GM18873 (cell line): ENCODE results near the gene CFAP61.
"Not testable (repeated sequence)": the region's sequence is repeated elsewhere in the genome, so short reads cannot be mapped to it uniquely, and the experiment has no call there.

Source experiments
- ATAC-seq: cut with Tn5 transposase; IDR thresholded peaks from one replicate; pipeline ENCODE4 v1.9.1; 2021; ENCODE audit warnings: mild to moderate bottlenecking, moderate library complexity, moderate number of reproducible peaks; ENCODE audit not compliant: unreplicated experiment, low FRiP score

The CFAP61 gene

DNA sequence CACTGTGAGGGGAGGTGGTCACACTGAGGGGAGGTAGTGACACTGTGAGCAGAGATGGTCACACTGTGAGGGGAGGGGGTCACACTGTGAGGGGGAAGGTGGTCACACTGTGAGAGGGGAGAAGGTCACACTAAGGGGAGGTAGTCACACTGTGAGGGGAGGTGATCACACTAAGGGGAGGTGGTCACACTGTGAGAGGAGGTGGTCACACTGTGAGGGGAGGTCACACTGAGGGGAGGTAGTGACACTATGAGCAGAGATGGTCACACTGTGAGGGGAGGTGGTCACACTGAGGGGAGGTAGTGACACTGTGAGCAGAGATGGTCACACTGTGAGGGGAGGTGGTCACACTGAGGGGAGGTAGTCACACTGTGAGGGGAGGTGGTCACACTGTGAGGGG is 303.2 kb downstream of the CFAP61 start:
- ATAC-seq, result not testable (repeated sequence)

DNA sequence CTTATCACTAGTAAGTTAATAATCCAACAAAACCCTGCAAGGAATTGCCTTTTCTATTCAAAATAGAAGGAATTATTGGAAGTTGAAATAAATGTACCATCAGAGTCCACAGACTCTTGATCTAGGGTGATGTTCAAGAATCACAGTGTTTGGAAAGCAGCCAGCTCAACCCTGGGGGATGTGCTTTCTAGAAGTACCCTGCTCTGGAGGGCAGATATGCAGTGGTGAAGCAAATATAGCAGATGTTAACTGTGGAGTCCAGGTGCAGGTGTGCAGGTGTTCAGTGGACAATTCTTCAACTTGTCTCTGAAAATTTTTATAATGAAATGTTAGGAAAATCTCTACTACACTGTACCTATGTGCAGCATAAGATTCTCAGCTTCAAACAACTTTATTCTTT is 306.5 kb downstream of the CFAP61 start:
- ATAC-seq, result no peak

DNA sequence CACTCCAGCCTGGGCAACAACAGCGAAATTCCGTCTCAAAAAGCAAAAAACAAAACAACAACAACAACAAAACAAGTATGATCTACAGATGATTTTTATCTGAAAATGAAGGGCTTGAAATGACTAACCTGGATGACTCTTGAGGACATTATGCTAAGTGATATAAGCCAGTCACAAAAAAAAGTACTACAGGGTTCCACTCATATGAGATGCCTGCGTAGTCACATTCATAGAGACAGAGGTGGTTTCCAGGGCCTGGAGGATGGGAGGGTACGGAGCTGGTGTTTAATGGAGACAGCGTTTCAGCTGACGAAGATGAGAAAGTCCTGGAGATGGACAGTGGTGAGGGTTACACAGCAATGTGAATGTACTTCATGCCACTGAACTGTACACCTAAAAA is 307.3 kb downstream of the CFAP61 start:
- ATAC-seq, result no peak

DNA sequence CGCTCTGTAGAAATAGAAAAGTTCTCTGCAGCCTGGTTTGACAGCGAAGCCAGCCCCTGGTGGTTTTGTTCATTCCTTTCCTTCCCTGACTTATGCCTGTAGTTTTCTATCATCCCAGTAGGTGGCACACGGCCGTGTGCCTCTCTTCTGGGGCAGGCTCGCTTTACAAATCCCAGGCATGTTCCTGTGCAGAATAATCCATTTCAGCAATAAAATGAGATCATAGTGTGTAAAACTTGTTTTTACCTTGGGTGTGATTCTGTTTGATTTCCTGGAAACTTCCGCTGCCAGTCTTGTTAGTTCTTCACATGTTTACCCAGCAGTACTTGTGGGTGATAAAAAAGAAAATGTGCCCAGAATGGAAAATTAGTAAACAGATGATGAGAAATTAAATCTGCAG is 308.1 kb downstream of the CFAP61 start:
- ATAC-seq, result no peak

DNA sequence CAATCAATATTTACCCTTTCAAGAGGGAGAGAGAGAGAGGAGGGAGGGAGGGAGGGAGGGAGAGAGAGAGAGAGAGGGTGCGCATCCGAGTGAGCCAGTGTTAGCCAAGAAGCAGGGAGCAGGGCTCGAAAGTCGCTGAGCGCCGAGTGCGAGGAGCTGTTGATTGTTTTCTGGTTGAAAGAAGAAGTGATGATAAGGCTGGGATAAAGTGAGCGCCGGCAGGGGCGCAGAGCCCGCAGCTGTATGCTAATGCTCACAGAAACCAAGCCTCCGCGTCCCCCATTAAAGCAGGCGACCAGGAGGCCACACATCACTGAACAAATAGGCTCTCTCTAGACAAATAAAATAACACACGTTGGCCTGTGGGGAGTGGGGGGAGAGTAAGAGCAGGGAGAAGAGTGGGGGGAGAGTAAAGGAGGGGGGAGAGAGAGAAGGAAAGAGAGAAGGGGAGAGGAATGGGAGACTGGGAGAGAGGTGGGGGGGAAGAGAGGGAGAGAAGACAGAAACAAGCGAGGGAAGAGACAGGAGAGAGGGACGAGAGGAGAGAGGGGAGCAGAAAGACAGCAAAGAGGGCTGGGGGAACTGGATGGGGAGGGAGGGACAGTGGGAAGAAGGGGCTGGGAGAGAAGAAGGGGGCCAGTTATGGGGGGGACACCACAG is 310.6 kb downstream of the CFAP61 start:
- ATAC-seq, result no peak

DNA sequence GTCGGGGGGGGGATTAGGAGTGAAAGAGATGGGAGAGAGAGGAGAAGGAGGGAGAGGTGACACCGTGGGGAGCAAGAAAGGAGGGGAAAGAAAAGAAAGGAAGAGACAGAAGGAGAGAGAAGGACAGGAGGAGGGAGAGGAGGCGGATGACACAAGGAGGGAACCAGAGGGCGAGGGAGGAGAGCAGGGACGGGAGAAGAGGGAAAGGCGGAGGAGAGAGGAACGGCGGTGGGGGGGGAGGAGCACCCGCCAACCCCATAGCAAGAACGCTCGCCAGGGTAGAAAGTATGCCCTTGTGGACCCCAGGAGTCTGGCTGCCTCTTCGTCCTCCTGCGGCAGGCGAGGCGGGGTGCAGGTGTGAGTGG is 311.1 kb downstream of the CFAP61 start:
- ATAC-seq, result no peak

DNA sequence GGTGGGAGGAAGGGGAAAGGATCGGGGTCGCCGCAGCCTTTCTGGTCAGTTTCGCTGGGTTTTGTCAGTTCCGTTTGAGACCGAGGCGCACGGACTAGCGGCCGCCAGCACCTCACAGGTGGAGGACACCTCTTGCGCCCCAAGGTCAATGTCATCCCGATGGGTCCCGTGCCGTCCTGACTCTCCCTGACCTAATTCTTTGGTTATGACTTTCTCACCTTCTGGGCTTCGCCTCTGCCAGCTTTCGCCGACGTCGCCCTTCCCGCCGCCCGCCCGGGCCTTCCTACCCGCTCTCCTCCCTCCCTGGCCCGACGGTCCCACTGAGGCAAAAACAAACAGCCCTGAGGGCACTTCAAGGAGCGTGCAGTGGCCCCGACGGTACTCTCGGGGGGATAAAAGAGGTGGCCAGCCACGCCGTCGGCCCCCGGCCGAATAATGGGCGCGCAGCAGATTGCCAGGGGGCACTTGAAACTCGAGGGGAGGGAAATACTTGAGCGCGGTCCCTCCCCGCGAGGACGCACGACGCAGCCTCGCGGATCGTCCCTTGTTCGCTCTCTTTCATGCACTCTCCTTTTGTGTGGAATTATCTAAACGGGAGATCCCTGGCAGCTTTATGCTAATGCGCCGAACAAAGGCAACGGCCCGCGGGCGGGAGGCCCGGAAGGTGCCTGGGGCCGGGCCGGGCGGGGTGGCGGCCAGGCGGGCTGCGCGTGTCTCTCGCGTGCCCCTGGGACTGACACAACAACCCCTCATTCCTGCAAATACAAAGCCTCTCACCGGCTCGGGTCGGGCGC is 311.7 kb downstream of the CFAP61 start:
- ATAC-seq, result no peak

DNA sequence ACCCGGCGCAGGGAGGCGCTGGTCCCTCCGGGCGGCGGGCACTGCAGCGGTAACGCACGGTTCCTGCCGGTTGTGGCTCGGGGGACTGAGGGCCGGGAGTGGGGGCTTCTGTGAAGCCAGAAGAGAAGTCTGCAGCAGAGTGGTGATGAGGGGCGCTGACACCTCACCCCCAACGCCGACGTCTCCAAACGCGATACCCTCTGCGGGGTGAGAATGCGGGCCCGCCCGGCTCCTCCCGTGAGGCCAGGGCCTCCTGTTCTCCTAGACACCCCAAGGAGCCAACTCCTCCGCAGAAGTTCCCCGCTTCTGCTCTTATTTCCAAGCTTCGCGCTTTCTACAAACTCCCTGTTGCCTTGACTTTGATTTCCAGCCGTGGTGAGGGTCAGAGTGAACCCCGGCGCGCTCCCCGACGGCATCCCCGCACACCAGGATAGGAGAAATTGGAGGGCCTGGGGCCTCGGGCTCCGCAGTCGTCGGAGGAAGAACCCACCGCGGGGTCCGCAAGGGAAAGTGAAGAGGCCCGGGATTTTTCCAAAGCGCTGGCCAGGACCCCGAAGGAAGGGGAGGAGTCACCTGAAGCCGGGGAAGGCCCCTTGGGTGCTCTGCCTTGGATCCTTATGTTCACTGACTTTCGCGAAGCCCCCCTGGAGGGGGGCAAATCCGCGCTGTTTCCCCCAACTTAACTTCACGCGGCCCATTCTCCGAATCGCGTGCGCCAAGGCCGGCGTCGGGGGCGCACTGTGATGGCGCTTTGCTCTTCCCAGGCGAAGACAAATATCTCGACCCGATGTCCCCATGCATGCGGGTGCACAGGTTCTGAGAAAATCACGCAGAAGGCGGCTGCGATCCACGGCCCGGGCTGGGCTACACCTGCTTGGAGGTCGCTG is 312.5 kb downstream of the CFAP61 start:
- no peak for ATAC-seq

DNA sequence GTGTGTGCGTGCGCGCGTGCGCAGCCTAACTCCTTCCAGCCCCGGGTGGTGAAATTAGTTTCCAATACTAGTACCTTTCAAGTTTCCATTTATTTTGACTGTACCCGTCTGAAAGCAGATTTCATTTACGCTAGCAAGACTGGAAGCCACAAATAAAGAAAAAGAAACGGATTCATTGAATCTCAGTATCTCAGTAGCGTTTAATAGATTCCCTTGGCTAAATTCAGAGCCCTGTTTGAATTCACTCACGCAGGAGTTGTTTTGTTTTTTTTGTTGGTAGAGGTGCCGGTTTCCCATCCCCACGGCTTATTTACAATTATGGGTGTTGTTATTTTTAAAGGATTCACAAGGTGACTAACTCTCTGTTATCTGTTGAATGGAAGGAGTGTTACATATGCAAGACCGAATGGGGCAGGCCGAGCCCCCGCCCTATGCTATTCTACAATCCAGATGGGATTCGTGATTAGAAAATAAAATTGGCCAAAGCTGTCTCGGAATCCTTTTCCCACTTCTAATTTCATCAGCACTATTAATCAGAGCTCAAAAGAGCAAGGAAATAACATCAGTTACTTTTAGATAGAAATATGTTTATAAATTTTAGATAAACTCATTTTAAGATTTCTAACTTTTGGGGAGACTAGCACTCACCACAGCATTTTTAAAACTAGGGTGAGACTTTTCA is 313.3 kb downstream of the CFAP61 start:
- ATAC-seq, result no peak

DNA sequence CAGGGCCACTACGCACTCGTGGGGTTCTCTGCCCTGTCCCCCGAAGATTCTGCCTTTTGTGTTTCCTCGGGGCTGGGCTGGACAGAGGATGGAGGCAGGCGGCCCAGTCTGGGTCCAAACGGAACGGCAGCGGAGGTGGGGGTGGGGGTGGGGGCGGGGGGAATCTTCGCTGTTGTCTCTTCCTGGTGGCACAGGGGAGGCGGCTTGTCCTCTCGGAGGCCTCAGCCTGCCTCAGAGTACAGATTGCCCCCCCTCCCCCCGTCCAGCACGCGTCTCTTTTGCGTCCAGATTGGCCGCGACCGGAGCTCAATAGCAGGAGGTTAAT is 314.2 kb downstream of the CFAP61 start:
- ATAC-seq, result no peak

DNA sequence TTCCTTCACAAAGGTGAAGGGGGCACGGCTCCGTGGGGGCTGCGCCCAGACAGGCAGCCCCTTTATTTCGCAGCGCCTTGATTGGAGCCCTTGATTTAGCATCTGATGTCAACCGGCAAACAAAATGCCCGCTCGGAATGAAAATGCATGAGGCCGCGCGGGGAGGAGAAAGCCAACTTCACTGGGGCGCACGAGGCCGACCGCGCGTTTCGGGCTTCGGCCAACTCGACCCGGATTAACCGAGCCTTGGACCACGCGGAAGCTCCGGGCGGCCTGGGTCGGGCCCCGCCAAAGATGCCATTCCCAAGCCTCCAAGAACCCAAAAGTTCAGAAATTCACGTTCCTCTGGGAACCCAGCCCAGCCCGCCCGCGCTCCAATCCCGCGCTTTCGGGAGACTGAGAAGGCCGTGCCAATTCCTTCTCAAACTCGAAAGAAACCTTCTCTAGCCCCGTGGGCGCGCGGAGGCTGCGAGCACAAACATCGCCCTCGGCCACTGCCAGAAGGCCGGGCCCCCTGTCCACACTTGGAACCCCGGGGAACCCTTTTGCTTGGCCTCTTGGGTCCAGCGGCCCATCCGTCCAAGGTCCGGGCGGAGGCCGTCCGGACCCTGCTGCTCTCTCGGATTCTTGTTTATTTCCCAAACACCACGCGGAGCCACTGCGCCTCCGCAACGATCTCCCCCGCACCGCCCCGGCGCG is 314.7 kb downstream of the CFAP61 start:
- no peak for ATAC-seq

DNA sequence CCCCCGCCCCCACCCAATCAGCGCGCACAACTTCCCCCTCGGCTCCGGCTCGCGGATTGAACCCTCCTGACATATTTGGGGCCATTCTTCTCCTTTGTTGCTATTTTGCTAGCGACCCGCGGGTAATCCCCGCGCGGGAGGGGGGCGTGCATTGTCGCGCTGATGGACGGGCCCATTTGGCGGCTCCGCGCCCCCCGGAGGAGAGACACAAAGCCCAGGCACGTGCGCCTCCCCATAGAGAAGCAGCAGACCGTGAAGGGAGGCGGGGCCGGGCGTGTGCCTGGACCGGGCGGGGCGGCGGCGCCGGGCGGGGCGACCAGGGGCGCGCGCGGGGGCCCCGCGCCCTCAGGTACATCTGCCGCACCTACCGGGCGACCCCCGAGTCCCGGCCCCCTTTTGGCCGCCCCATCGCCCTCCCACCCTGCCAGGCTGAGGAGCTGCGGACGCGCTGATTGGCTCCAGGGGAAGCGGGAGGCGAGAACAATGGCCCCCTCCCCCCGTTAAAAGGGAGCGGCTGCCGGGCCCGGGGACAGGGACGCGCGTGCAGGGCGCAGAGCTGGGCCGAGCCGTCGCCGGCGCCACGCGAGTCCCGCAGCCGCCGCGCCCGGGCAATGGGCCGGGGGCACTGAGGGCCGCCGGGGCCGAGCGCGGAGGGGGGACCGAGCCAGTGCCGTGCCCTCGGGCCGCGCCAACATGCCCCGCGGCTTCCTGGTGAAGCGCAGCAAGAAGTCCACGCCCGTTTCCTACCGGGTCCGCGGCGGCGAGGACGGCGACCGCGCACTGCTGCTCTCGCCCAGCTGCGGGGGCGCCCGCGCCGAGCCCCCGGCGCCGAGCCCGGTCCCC is 315.5 kb downstream of the CFAP61 start, which contains the start of gene INSM1:
Gene INSM1, plus strand, starts transcription at position 530 of the 843 bp plus-strand sequence. Its CDS starts 164 bp downstream, at position 694.
- no peak for ATAC-seq

DNA sequence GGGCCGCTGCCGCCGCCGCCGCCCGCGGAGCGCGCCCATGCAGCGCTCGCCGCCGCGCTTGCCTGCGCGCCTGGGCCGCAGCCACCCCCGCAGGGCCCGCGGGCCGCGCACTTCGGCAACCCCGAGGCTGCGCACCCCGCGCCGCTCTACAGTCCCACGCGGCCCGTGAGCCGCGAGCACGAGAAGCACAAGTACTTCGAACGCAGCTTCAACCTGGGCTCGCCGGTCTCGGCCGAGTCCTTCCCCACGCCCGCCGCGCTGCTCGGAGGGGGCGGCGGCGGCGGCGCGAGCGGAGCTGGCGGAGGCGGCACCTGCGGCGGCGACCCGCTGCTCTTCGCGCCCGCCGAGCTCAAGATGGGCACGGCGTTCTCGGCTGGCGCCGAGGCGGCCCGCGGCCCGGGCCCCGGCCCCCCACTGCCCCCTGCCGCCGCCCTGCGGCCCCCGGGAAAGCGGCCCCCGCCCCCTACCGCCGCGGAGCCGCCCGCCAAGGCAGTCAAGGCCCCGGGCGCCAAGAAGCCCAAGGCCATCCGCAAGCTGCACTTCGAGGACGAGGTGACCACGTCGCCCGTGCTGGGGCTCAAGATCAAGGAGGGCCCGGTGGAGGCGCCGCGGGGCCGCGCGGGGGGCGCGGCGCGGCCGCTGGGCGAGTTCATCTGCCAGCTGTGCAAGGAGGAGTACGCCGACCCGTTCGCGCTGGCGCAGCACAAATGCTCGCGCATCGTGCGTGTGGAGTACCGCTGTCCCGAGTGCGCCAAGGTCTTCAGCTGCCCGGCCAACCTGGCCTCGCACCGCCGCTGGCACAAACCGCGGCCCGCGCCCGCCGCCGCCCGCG is 316.3 kb downstream of the CFAP61 start:
- no peak for ATAC-seq

DNA sequence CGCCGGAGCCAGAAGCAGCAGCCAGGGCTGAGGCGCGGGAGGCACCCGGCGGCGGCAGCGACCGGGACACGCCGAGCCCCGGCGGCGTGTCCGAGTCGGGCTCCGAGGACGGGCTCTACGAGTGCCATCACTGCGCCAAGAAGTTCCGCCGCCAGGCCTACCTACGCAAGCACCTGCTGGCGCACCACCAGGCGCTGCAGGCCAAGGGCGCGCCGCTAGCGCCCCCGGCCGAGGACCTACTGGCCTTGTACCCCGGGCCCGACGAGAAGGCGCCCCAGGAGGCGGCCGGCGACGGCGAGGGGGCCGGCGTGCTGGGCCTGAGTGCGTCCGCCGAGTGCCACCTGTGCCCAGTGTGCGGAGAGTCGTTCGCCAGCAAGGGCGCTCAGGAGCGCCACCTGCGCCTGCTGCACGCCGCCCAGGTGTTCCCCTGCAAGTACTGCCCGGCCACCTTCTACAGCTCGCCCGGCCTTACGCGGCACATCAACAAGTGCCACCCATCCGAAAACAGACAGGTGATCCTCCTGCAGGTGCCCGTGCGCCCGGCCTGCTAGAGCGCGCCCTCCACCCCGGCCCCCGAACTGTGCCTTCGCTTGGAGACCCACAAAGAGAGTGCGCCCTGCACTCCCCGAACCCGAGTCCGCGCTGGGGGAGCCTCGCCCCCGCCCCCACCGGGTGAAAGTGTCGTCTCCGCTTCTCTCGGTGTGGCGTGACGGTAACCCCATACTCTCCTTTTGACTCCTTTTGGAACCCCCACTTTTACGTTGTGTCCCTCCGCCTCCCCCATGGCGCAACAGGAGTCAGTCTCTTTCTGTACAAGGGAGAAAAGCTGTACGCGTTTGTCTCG is 317.1 kb downstream of the CFAP61 start:
- no peak for ATAC-seq

DNA sequence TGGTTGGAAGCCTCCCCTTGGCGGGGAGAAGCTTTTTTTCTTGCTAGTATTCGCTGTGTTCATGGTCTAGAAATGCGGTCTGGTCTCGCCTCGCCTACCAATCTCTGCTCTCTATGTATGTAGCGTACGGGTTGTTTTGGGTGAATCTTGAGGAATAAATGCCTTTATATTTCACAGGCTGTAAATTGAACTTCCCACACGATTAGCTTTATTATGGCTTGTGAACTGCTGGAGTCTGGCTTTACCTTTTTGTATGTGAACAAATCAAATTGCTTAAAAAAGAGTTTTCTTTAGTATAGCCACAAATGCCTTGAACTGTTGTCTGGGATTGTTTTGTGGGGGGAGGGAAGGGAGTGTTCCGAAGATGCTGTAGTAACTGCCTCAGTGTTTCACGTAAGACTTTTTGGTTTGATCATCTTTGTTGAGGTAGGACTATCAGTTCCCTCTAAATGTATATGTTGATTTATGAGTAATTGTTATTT is 317.8 kb downstream of the CFAP61 start:
- no peak for ATAC-seq

DNA sequence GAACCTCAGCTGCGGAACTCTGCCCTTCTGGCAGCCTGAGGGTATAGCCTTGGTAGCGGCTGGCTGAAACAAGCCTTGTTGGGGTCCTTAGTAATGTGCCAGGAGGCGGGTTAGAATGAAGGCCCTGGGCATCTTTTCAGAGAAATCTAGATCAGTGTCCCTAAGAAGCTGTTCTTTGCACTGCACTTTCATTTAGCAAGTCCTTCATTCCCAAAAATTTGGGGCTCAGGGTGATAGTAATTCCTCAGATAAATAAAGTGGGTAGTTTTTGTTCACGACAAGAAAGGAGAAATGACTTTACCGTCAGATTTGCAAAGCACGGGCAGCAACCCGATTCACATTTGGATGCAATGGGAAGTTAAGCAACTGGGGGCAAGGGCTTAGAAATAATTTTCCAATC is 318.8 kb downstream of the CFAP61 start:
- ATAC-seq, result no peak

DNA sequence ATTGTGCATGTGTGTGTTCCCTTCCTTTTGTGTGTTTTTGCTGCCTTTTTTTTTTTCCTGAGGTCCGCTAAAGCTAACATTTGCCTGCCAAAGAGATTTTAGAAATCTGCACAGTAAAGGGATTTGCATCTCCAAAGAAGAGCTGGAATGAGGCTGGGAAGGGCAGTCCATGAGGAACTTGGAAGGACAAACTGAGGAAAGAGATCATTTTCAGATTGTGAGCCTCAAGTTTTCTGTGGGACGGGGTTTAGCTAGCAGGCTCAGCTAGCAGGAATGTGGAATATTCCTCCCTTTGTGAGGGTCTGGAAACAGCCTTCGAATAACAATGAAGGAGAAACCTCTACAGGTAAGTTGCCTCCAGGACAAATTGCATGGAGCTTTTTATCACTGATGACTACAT is 319.3 kb downstream of the CFAP61 start:
- no peak for ATAC-seq
